Keratinocyte (primary cell): Measurements from ENCODE around the gene APLP2. TPM values are rescaled to one million over a fixed set of nuclear protein-coding genes. Genes with fewer than 3 reads are reported as not detected.

ENCODE experiments used
- DNase-seq: peaks from one replicate; pipeline ENCODE4 v3.0.0-alpha.2; 2011; ENCODE audit warnings: low read depth, missing footprints, low spot score
- FAIRE-seq: peaks from 2 replicates; lab custom pipeline; 2011; peaks lifted over from hg19 to GRCh38; lab: Jason Lieb, UNC
- H2AFZ ChIP-seq: 2 replicates; pipeline ENCODE4 v1.6.0; 2012; ENCODE audit warnings: low read length, control low read depth, inconsistent platforms; ENCODE audit not compliant: control insufficient read depth
- H3K27ac ChIP-seq: 2 replicates; pipeline ENCODE4 v1.5.1; 2011; ENCODE audit warnings: low read length; ENCODE audit not compliant: control insufficient read depth, insufficient read depth
- H3K27me3 ChIP-seq: 3 replicates; pipeline ENCODE4 v1.6.0; 2011; ENCODE audit warnings: low read length; ENCODE audit not compliant: control insufficient read depth, insufficient read depth; ENCODE audit errors: extremely low read depth
- H3K36me3 ChIP-seq, 2 experiments: 2 replicates in 1 of 2; 3 replicates in 1 of 2; pipeline ENCODE4 v1.5.1; 2011; ENCODE audit warnings: low read length in 2 of 2, mild to moderate bottlenecking in 1 of 2; ENCODE audit not compliant: control insufficient read depth in 2 of 2, insufficient read depth in 2 of 2; ENCODE audit errors: extremely low read depth in 1 of 2
- H3K4me1 ChIP-seq: 3 replicates; pipeline ENCODE4 v1.5.1; 2011; ENCODE audit warnings: low read length; ENCODE audit not compliant: control insufficient read depth, insufficient read depth; ENCODE audit errors: extremely low read depth
- H3K4me2 ChIP-seq: 3 replicates; pipeline ENCODE4 v1.6.0; 2011; ENCODE audit warnings: low read depth, low read length; ENCODE audit not compliant: control insufficient read depth, insufficient read depth; ENCODE audit errors: extremely low read depth
- H3K4me3 ChIP-seq, 3 experiments: fragments of 200-600 bp in 1 of 3; sonication (generic) in 1 of 3; 2 replicates in 2 of 3; 3 replicates in 1 of 3; pipeline ENCODE4 v1.5.1; 2011 to 2016; ENCODE audit warnings: low read length in 3 of 3, mild to moderate bottlenecking in 3 of 3, control low read depth in 2 of 3, inconsistent platforms in 1 of 3, low read depth in 1 of 3, mixed read lengths in 1 of 3, mixed run types in 1 of 3, moderate library complexity in 1 of 3; ENCODE audit not compliant: control insufficient read depth in 2 of 3, insufficient read depth in 2 of 3; ENCODE audit errors: extremely low read depth in 1 of 3
- H3K79me2 ChIP-seq: 2 replicates; pipeline ENCODE4 v1.6.0; 2012; ENCODE audit warnings: low read length; ENCODE audit not compliant: control insufficient read depth, insufficient read depth
- H3K9ac ChIP-seq: 3 replicates; pipeline ENCODE4 v1.6.0; 2011; ENCODE audit warnings: low read length; ENCODE audit not compliant: control insufficient read depth, insufficient read depth; ENCODE audit errors: extremely low read depth
- H3K9me1 ChIP-seq: 3 replicates; pipeline ENCODE4 v1.6.0; 2011; ENCODE audit warnings: low read length; ENCODE audit not compliant: control insufficient read depth, insufficient read depth; ENCODE audit errors: extremely low read depth
- H3K9me3 ChIP-seq: 2 replicates; pipeline ENCODE4 v1.5.1; 2012; ENCODE audit warnings: low read depth, low read length; ENCODE audit not compliant: control insufficient read depth
- H4K20me1 ChIP-seq: 3 replicates; pipeline ENCODE4 v1.6.0; 2011; ENCODE audit warnings: low read length; ENCODE audit not compliant: control insufficient read depth, insufficient read depth; ENCODE audit errors: extremely low read depth
- EZH2 ChIP-seq: IDR thresholded peaks from one replicate; pipeline ENCODE4 v1.6.1; 2012; ENCODE audit warnings: inconsistent platforms, mild to moderate bottlenecking, low read length, moderate library complexity
- dilution Hi-C: fragments of 300-500 bp; cut with MboI; formaldehyde crosslinking; loops from one replicate; pipeline ENCODE4 v1.7.0; 2020; ENCODE audit warnings: low sequenced_read_pairs; ENCODE audit not compliant: extremely low pct_ligation_motif_present
- polyA plus RNA-seq, 5 experiments: library from polyadenylated mRNA; depleted of rRNA in 3 of 5; stranded (reverse) in 3 of 5; stranded (forward) in 1 of 5; unstranded in 1 of 5; fragments of >200 nt; gene quantifications; 1 replicate in 1 of 5; 2 replicates in 3 of 5; 3 replicates in 1 of 5; pipeline versions ENCODE4 v1.2.1 to v1.2.3, GENCODE V29; 2011 to 2012; ENCODE audit warnings: missing spikeins in 2 of 5, low read depth in 1 of 5, low replicate concordance in 1 of 5
- TF ChIP-seq, protein P1 (sequence below), 3 experiments: IDR thresholded peaks in 1 of 3; conservative IDR thresholded peaks in 1 of 3; optimal IDR thresholded peaks in 1 of 3; 2 replicates in 2 of 3; 3 replicates in 1 of 3; pipeline versions ENCODE3 to v1.5.1; 2011; ENCODE audit warnings: low read length in 3 of 3, mild to moderate bottlenecking in 3 of 3, moderate library complexity in 2 of 3, control low read depth in 1 of 3, inconsistent platforms in 1 of 3; ENCODE audit not compliant: insufficient read depth in 2 of 3; ENCODE audit errors: extremely low read depth in 1 of 3

The APLP2 gene
- polyA plus RNA-seq, 1 donor (not counting 4 experiments of a cell fraction or from before 2014, with no cell fraction given): 531 TPM

DNA sequence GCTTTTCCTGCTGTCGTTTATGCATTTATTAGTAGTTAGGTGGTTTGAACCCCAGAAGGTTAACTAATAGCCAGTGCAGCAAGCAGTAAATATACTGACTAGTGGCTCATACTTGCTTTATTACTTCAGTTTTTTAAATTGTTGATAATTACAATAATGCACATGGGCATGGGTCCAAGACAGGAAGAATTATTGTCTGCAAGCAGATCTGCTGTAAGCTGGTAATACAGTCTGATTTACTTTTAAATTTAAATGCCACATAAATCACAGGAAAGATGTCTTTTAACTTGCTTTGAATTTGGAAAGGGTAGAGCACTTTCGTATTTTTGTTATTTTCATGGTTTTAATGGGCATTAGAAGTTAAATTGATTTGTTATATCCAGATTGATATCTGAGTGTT is 27.1 kb downstream of the APLP2 start:
- H4K20me1 ChIP-seq: peaks cover 3% of the 10 kb centered on the region
- dilution Hi-C loops: no loop called here
- TF ChIP-seq, protein P1, sequence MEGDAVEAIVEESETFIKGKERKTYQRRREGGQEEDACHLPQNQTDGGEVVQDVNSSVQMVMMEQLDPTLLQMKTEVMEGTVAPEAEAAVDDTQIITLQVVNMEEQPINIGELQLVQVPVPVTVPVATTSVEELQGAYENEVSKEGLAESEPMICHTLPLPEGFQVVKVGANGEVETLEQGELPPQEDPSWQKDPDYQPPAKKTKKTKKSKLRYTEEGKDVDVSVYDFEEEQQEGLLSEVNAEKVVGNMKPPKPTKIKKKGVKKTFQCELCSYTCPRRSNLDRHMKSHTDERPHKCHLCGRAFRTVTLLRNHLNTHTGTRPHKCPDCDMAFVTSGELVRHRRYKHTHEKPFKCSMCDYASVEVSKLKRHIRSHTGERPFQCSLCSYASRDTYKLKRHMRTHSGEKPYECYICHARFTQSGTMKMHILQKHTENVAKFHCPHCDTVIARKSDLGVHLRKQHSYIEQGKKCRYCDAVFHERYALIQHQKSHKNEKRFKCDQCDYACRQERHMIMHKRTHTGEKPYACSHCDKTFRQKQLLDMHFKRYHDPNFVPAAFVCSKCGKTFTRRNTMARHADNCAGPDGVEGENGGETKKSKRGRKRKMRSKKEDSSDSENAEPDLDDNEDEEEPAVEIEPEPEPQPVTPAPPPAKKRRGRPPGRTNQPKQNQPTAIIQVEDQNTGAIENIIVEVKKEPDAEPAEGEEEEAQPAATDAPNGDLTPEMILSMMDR (optimal IDR thresholded peaks at IDR 0.05 in 1 of 3, IDR thresholded peaks at IDR 0.05 in 1 of 3, conservative IDR thresholded peaks at IDR 0.05 in 1 of 3; ENCODE audit: extremely low read depth in 1 of 3, insufficient read depth in 2 of 3, low read length in 3 of 3): no peak
- no peak for TF ChIP-seq EZH2
- peaks cover 2% of the 10 kb centered on the region for H3K9me1 ChIP-seq
- no peak overlapping the region for H3K4me2 ChIP-seq
- H3K27ac ChIP-seq: no peak overlapping the region
- DNase-seq (no peak), FAIRE-seq (no peak)
- no peak overlapping the region for H3K9ac ChIP-seq
- H3K9me3 ChIP-seq: no peaks in the 10 kb centered on the region
- no peaks in the 10 kb centered on the region for H3K4me1 ChIP-seq
- H3K79me2 ChIP-seq: peaks cover 80% of the 10 kb centered on the region
- H2AFZ ChIP-seq: no peak overlapping the region
- H3K36me3 ChIP-seq: peaks cover 0 to 1% of the 10 kb centered on the region in 2 experiments
- no peak overlapping the region for H3K4me3 ChIP-seq
- no peaks in the 10 kb centered on the region for H3K27me3 ChIP-seq

DNA sequence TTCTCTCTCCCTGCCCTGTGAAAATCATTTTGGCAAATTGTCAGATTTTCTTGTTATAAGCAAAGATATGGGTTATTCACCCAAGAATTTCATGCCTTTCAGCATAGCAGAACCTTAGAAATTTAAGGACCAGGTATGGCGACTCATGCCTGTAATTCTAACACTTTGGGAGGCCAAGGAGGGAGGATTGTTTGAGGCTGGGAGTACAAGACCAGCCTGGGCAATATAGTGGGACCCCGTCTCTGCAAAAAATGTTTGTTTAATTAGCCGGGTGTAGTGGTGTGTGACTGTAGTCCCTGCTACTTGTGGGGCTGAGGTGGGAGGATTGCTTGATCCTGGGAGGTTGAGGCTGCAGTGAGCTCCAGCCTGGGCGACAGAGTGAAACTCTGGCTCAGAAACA is 27.6 kb downstream of the APLP2 start:
- H3K4me2 ChIP-seq: no peak overlapping the region
- dilution Hi-C loops: no loop called here
- peaks cover 84% of the 10 kb centered on the region for H3K79me2 ChIP-seq
- no peak overlapping the region for H3K4me3 ChIP-seq
- H3K27ac ChIP-seq: no peak overlapping the region
- H3K9me1 ChIP-seq: peaks cover 3% of the 10 kb centered on the region
- no peak overlapping the region for H3K9ac ChIP-seq
- H3K36me3 ChIP-seq: peaks cover 0 to 1% of the 10 kb centered on the region in 2 experiments
- TF ChIP-seq, protein P1 (optimal IDR thresholded peaks at IDR 0.05 in 1 of 3, IDR thresholded peaks at IDR 0.05 in 1 of 3, conservative IDR thresholded peaks at IDR 0.05 in 1 of 3; ENCODE audit: extremely low read depth in 1 of 3, insufficient read depth in 2 of 3, low read length in 3 of 3): no peak
- TF ChIP-seq EZH2: no peak
- H4K20me1 ChIP-seq: peaks cover 3% of the 10 kb centered on the region
- H2AFZ ChIP-seq: no peak overlapping the region
- H3K9me3 ChIP-seq: no peaks in the 10 kb centered on the region
- H3K4me1 ChIP-seq: peaks cover 3% of the 10 kb centered on the region
- no peak for DNase-seq
- FAIRE-seq: no peak
- H3K27me3 ChIP-seq: no peaks in the 10 kb centered on the region
